ENCODE results near the gene POLR2A. TPM values are rescaled to one million over a fixed set of nuclear protein-coding genes. Genes with fewer than 3 reads are reported as not detected.

POLR2A gene
- total and polyA plus RNA-seq, 2 of the 13 experiments (the other 11 are each of a cell fraction or from before 2014, with no cell fraction given) = 17.8 to 18.3 TPM

GRCh38 chr17:7486181-7486580 is 2.0 kb downstream of the POLR2A start:
- H3K4me2 ChIP-seq (ENCODE audit: low read depth, low read length) = peak overlapping the region; percentile 99
- peaks cover 57% of the 10 kb centered on the region for H3K79me2 ChIP-seq (ENCODE audit: insufficient read depth, low read length)
- ChIA-PET CTCF (ENCODE audit: low intra/inter-chr PET ratio, low total read pairs) (no interaction called here), POLR2A (interaction anchor here (0.9 to 5.5 kb wide), 5 partner anchors 10 to 200 kb away, joined by 3 to 41 read pairs (median 10); partner anchors contain the start of genes TMEM256 and TMEM95)
- H3K27me3 ChIP-seq (ENCODE audit: control insufficient read depth in 1 of 2, insufficient read depth in 2 of 2, low read length in 2 of 2) = no peaks in the 10 kb centered on the region; a peak in 2 of 5 replicates
- TF ChIP-seq, protein P1, sequence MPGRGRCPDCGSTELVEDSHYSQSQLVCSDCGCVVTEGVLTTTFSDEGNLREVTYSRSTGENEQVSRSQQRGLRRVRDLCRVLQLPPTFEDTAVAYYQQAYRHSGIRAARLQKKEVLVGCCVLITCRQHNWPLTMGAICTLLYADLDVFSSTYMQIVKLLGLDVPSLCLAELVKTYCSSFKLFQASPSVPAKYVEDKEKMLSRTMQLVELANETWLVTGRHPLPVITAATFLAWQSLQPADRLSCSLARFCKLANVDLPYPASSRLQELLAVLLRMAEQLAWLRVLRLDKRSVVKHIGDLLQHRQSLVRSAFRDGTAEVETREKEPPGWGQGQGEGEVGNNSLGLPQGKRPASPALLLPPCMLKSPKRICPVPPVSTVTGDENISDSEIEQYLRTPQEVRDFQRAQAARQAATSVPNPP (CRISPR knock-in tag; IDR thresholded peaks at IDR 0.05) = no peak
- no peak for TF ChIP-seq ZFP90 (CRISPR knock-in tag; IDR thresholded peaks at IDR 0.05; ENCODE audit: borderline replicate concordance)
- TF ChIP-seq MYPOP (CRISPR knock-in tag; IDR thresholded peaks at IDR 0.05) = no peak
- TF ChIP-seq ZNF839 (CRISPR knock-in tag; IDR thresholded peaks at IDR 0.05; ENCODE audit: borderline replicate concordance) = no peak
- TF ChIP-seq ZNF431 (CRISPR knock-in tag; IDR thresholded peaks at IDR 0.05; ENCODE audit: borderline replicate concordance, low read depth) = no peak
- no peak for TF ChIP-seq STAG1 (CRISPR knock-in tag; IDR thresholded peaks at IDR 0.05)
- no peak for TF ChIP-seq SOX6 (IDR thresholded peaks at IDR 0.05)
- TF ChIP-seq SOX6 (CRISPR knock-in tag; IDR thresholded peaks at IDR 0.05) = no peak
- no peak for TF ChIP-seq ZNF382 (CRISPR knock-in tag; IDR thresholded peaks at IDR 0.05; ENCODE audit: borderline replicate concordance)
- 0 out of 2 replicates have a peak, but pooled peaks have one; percentile 7 for TF ChIP-seq MEF2D (CRISPR knock-in tag; IDR thresholded peaks at IDR 0.05)
- TF ChIP-seq MXD4 (CRISPR knock-in tag; IDR thresholded peaks at IDR 0.05) = no peak
- TF ChIP-seq, protein P2, sequence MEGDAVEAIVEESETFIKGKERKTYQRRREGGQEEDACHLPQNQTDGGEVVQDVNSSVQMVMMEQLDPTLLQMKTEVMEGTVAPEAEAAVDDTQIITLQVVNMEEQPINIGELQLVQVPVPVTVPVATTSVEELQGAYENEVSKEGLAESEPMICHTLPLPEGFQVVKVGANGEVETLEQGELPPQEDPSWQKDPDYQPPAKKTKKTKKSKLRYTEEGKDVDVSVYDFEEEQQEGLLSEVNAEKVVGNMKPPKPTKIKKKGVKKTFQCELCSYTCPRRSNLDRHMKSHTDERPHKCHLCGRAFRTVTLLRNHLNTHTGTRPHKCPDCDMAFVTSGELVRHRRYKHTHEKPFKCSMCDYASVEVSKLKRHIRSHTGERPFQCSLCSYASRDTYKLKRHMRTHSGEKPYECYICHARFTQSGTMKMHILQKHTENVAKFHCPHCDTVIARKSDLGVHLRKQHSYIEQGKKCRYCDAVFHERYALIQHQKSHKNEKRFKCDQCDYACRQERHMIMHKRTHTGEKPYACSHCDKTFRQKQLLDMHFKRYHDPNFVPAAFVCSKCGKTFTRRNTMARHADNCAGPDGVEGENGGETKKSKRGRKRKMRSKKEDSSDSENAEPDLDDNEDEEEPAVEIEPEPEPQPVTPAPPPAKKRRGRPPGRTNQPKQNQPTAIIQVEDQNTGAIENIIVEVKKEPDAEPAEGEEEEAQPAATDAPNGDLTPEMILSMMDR (CRISPR knock-in tag; IDR thresholded peaks at IDR 0.05) = no peak
- peak; percentile 2; the same call in 1 of the 2 replicates for TF ChIP-seq SAP130 (CRISPR knock-in tag; IDR thresholded peaks at IDR 0.05; ENCODE audit: low read depth)
- peaks cover 0 to 8% of the 10 kb centered on the region in 2 experiments; a peak in 1 of 5 replicates for H3K36me3 ChIP-seq (replicated peaks in 1 of 2; ENCODE audit: control insufficient read depth in 1 of 2, insufficient read depth in 2 of 2, low read length in 2 of 2)
- FAIRE-seq (no peak), ATAC-seq (no peak), DNase-seq (ENCODE audit: low spot score) (no peak)
- H3K4me1 ChIP-seq (ENCODE audit: insufficient read depth, low read length) = peaks cover 73% of the 10 kb centered on the region
- intact Hi-C loops (cut with micrococcal nuclease; ENCODE audit: unreplicated experiment) = no loop called here
- BruUV-seq (replicated peaks) = no TSS peak
- peak overlapping the region; percentile 81 for H3K9ac ChIP-seq (ENCODE audit: insufficient read depth, low read depth, low read length)
- in situ Hi-C loops (cut with HindIII; ENCODE audit: extremely low pct_ligation_motif_present, low pct_unique_long_range_greater_than_20kb) = no loop called here
- H4K20me1 ChIP-seq (ENCODE audit: insufficient read depth, low read length) = peaks cover 49% of the 10 kb centered on the region
- peak overlapping the region; percentile 34 for H3K27ac ChIP-seq (ENCODE audit: extremely low read length, insufficient read depth, low read length)
- H2AFZ ChIP-seq (ENCODE audit: low read length) = no peak overlapping the region
- 28% methylated on average over 3 of the region's 3 CpGs for WGBS (ENCODE audit: low lambda C conversion rate)
- peak overlapping the region; percentile 64 to 82 (median 70); a peak in 5 of 6 replicates for H3K4me3 ChIP-seq (replicated peaks in 1 of 3; ENCODE audit: insufficient read depth in 1 of 3, low read depth in 2 of 3, low read length in 3 of 3)
- H3K9me3 ChIP-seq (ENCODE audit: low read length) = no peaks in the 10 kb centered on the region

Data from HepG2 (cell line).